ENCODE data around the gene CFB. TPM values are rescaled to one million over a fixed set of nuclear protein-coding genes. Genes with fewer than 3 reads are reported as not detected.

Gene CFB
- total and polyA plus RNA-seq, 9 of the 15 experiments (the other 6 are each of a cell fraction or from before 2014, with no cell fraction given), result 0.08 to 0.91 (median 0.22) TPM; not detected in 4

GRCh38 chr6:31897612-31898382 lies 48.1 kb upstream of the CFB start, which contains the start of gene EHMT2 (continued):
- TF ChIP-seq, protein P1, sequence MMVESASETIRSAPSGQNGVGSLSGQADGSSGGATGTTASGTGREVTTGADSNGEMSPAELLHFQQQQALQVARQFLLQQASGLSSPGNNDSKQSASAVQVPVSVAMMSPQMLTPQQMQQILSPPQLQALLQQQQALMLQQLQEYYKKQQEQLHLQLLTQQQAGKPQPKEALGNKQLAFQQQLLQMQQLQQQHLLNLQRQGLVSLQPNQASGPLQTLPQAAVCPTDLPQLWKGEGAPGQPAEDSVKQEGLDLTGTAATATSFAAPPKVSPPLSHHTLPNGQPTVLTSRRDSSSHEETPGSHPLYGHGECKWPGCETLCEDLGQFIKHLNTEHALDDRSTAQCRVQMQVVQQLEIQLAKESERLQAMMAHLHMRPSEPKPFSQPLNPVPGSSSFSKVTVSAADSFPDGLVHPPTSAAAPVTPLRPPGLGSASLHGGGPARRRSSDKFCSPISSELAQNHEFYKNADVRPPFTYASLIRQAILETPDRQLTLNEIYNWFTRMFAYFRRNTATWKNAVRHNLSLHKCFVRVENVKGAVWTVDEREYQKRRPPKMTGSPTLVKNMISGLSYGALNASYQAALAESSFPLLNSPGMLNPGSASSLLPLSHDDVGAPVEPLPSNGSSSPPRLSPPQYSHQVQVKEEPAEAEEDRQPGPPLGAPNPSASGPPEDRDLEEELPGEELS (CRISPR knock-in tag; IDR thresholded peaks at IDR 0.05; ENCODE audit: borderline replicate concordance), result no peak
- TF ChIP-seq SMARCA5 (IDR thresholded peaks at IDR 0.05), result no peak; the same call in 1 of the 2 replicates
- no peak for TF ChIP-seq ZNF766 (CRISPR knock-in tag; conservative IDR thresholded peaks at IDR 0.05)
- 0 out of 2 replicates have a peak, but pooled peaks have one; percentile 47 for TF ChIP-seq ELF2 (CRISPR knock-in tag; IDR thresholded peaks at IDR 0.05)
- TF ChIP-seq, protein P2, sequence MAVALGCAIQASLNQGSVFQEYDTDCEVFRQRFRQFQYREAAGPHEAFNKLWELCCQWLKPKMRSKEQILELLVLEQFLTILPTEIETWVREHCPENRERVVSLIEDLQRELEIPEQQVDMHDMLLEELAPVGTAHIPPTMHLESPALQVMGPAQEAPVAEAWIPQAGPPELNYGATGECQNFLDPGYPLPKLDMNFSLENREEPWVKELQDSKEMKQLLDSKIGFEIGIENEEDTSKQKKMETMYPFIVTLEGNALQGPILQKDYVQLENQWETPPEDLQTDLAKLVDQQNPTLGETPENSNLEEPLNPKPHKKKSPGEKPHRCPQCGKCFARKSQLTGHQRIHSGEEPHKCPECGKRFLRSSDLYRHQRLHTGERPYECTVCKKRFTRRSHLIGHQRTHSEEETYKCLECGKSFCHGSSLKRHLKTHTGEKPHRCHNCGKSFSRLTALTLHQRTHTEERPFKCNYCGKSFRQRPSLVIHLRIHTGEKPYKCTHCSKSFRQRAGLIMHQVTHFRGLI (CRISPR knock-in tag; IDR thresholded peaks at IDR 0.05), result no peak
- TF ChIP-seq CHD7 (IDR thresholded peaks at IDR 0.05; ENCODE audit: low read depth, low read length), result no peak
- TF ChIP-seq, protein P3, sequence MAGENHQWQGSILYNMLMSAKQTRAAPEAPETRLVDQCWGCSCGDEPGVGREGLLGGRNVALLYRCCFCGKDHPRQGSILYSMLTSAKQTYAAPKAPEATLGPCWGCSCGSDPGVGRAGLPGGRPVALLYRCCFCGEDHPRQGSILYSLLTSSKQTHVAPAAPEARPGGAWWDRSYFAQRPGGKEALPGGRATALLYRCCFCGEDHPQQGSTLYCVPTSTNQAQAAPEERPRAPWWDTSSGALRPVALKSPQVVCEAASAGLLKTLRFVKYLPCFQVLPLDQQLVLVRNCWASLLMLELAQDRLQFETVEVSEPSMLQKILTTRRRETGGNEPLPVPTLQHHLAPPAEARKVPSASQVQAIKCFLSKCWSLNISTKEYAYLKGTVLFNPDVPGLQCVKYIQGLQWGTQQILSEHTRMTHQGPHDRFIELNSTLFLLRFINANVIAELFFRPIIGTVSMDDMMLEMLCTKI (IDR thresholded peaks at IDR 0.05; ENCODE audit: partially characterized antibody), result no peak
- no peak for TF ChIP-seq HSF4 (CRISPR knock-in tag; IDR thresholded peaks at IDR 0.05; ENCODE audit: borderline replicate concordance)
